HepG2 (cell line): ENCODE data around the gene CHN1.

Source experiments
- EP300 ChIP-seq, 3 experiments: sonication (generic) in 1 of 3; formaldehyde crosslinking in 1 of 3; IDR thresholded peaks; 2 replicates each; pipeline versions ENCODE4 v1.5.1 to v1.6.1; 2011 to 2020; ENCODE audit warnings: low read depth in 2 of 3, low read length in 2 of 3, borderline replicate concordance in 1 of 3, improper control_type of control experiment in 1 of 3, mild to moderate bottlenecking in 1 of 3, missing genetic modification reagents in 1 of 3, moderate library complexity in 1 of 3
- TF ChIP-seq, protein P1 (sequence below): sonication (generic); formaldehyde crosslinking; IDR thresholded peaks from 2 replicates; pipeline ENCODE4 v1.4.0; 2020; ENCODE audit warnings: mild to moderate bottlenecking, low read depth, missing genetic modification reagents
- TF ChIP-seq, protein P2 (sequence below): sonication (generic); formaldehyde crosslinking; conservative IDR thresholded peaks from 2 replicates; pipeline ENCODE4 v1.8.1; 2023; ENCODE audit warnings: missing genetic modification reagents

DNA sequence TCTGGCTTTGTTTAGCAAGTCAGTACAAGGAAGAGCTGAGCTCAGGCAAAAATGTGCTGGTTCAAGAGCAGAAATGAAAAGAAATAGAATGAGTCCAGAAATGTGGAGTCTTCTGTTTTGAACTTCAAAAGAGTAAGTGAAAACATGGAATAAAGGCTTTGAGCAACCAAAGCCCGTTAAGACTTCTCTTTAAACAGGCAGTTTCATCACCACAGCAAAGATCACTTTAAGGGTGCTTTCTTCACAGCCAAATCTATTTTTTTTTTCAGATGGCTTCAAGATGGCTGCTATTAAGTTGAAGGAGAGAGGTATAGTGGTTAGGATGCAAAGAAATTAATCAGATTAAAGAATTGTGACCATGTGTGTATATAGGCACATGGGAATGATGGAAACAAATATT is 238.9 kb downstream of the CHN1 start:
- TF ChIP-seq, protein P1, sequence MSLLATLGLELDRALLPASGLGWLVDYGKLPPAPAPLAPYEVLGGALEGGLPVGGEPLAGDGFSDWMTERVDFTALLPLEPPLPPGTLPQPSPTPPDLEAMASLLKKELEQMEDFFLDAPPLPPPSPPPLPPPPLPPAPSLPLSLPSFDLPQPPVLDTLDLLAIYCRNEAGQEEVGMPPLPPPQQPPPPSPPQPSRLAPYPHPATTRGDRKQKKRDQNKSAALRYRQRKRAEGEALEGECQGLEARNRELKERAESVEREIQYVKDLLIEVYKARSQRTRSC (CRISPR knock-in tag) = no peak
- TF ChIP-seq EP300 (IDR thresholded peaks at IDR 0.05; ENCODE audit: low read depth in 2 of 2, low read length in 2 of 2) (no peak), EP300 (CRISPR knock-in tag; IDR thresholded peaks at IDR 0.05; ENCODE audit: borderline replicate concordance) (no peak)
- TF ChIP-seq, protein P2, sequence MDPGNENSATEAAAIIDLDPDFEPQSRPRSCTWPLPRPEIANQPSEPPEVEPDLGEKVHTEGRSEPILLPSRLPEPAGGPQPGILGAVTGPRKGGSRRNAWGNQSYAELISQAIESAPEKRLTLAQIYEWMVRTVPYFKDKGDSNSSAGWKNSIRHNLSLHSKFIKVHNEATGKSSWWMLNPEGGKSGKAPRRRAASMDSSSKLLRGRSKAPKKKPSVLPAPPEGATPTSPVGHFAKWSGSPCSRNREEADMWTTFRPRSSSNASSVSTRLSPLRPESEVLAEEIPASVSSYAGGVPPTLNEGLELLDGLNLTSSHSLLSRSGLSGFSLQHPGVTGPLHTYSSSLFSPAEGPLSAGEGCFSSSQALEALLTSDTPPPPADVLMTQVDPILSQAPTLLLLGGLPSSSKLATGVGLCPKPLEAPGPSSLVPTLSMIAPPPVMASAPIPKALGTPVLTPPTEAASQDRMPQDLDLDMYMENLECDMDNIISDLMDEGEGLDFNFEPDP (CRISPR knock-in tag) = no peak
